ENCODE results near the gene NXPE3. TPM values are rescaled to one million over a fixed set of nuclear protein-coding genes. Genes with fewer than 3 reads are reported as not detected.

The NXPE3 gene
- total RNA-seq, 4 donors from 2014 or later: 1.4 to 62.7 (median 3.2) TPM

DNA sequence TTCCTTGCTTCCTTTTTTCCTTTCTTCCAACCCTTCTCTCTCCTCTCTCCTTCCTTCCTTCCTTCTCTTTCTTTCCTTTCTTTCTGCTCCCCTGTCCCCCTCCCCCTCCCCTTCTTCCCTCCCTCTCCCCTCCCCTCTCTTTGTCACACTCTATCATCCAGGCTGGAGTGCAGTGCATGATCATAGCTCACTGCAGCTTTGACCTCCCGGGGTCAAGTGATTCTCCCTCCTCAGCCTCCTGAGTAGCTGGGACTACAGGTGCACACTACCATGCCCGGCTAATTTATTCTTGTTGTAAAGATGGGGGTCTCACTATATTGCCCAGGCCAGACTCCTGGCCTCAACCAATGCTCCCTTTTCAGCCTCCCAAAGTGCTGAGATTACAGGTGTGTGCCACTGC is 89.0 kb downstream of the NXPE3 start:
- H3K27ac ChIP-seq: peak overlapping the region in 3 of 4 donors; percentile 29 to 67 (median 53)
- H3K27me3 ChIP-seq: no peaks in the 10 kb centered on the region
- TF ChIP-seq, protein P1, sequence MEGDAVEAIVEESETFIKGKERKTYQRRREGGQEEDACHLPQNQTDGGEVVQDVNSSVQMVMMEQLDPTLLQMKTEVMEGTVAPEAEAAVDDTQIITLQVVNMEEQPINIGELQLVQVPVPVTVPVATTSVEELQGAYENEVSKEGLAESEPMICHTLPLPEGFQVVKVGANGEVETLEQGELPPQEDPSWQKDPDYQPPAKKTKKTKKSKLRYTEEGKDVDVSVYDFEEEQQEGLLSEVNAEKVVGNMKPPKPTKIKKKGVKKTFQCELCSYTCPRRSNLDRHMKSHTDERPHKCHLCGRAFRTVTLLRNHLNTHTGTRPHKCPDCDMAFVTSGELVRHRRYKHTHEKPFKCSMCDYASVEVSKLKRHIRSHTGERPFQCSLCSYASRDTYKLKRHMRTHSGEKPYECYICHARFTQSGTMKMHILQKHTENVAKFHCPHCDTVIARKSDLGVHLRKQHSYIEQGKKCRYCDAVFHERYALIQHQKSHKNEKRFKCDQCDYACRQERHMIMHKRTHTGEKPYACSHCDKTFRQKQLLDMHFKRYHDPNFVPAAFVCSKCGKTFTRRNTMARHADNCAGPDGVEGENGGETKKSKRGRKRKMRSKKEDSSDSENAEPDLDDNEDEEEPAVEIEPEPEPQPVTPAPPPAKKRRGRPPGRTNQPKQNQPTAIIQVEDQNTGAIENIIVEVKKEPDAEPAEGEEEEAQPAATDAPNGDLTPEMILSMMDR (IDR thresholded peaks at IDR 0.05): no peak
- TF ChIP-seq POLR2A (IDR thresholded peaks at IDR 0.05): no peak
- DNase-seq: no peak
- peaks cover 0 to 5% (median 0%) of the 10 kb centered on the region in 4 donors for H3K4me1 ChIP-seq
- H3K9me3 ChIP-seq: no peaks in the 10 kb centered on the region
- peak overlapping the region in 1 of 4 donors; percentile 3 for H3K4me3 ChIP-seq
- H3K36me3 ChIP-seq: no peaks in the 10 kb centered on the region

DNA sequence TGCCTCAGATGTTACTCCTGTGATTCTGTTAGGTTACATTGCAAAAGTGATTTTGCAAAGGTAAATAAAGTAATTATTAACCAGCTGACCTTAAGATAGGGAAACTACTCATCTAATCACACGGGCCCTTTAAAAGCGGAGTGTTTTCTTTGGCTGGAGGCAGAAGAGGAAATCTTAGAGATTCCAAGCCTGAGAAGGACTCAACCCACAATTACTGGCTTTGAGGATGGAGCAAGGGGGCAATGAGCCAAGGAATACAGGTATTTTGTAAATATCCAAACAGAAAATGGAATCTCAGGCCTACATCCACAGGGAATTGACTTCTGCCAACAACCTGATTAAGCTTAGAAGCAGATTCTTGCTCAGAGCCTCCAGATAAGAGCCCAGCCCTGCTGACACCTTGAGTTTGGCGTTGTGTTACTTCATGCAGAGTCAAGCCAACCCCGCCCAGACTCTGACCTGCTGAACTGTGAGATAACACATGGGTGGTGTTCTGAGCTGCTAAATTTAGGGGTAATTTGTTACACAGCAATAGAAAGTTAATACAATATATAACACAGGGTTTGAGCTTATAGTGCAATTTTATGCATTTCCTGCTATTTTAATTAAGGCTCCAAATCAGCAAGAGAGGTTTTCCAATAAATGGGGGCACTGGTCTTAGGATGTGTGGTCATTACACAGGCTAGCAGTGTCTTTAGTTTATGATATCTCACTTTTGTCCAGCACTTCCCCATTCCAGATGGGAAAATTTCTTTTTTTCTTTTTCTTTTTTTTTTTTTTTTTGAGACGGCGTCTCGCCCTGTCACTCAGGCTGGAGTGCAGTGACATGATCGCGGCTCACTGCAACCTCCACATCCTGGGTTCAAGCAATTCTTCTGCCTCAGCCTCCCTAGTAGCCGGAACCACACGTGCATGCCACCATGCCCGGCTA is 89.8 kb downstream of the NXPE3 start:
- no peaks in the 10 kb centered on the region for H3K9me3 ChIP-seq
- no peaks in the 10 kb centered on the region for H3K27me3 ChIP-seq
- H3K27ac ChIP-seq: peak overlapping the region in 3 of 4 donors; percentile 29 to 67 (median 53)
- peak overlapping the region in 1 of 4 donors; percentile 3 for H3K4me3 ChIP-seq
- TF ChIP-seq, protein P1 (IDR thresholded peaks at IDR 0.05): no peak
- no peak for TF ChIP-seq POLR2A (IDR thresholded peaks at IDR 0.05)
- no peaks in the 10 kb centered on the region for H3K36me3 ChIP-seq
- peak in 2 of 3 donors; percentile 69 to 84 for DNase-seq
- H3K4me1 ChIP-seq: peaks cover 0 to 5% (median 0%) of the 10 kb centered on the region in 4 donors

DNA sequence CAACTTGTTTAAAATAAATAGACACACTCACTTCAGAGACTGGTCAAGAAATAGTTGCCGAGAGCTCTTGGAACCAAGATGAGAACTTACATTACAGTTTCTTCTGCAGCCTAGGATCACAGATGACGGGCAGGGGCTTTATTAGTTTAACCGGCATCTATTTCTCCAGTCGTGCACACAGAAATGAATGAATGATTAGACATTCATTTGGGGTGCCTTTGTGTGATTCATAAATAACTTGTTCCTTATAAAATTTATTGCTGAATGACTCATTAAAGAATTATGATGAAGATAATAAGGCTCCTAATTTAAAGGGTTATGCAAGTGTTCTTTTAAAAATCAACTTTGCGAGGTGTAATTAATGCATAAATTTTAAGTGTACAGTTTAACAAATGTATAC is 91.1 kb downstream of the NXPE3 start:
- no peak overlapping the region for H3K4me3 ChIP-seq
- H3K36me3 ChIP-seq: no peaks in the 10 kb centered on the region
- H3K9me3 ChIP-seq: no peaks in the 10 kb centered on the region
- peaks cover 0 to 5% (median 0%) of the 10 kb centered on the region in 4 donors for H3K4me1 ChIP-seq
- TF ChIP-seq POLR2A (IDR thresholded peaks at IDR 0.05): no peak
- H3K27ac ChIP-seq: no peak overlapping the region
- DNase-seq: no peak
- H3K27me3 ChIP-seq: no peaks in the 10 kb centered on the region

DNA sequence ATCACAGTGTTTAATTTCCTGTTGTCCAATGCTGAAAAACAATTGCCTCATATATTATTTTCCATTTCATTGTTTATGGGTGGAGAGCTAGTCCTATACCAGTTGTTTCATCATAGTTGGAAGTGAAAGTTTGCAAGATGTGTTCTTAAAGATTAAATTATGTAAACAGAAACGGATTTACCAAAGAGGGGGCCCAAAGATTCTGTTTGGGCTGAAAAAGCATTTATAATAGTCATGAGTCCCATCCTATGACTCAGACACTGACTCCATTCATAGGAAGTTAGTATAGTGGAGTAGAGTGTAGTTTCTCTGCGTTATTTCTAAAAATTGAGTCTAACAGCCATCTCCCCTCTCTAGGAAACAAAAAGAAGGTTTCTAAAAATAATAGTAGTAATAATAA is 94.6 kb downstream of the NXPE3 start:
- TF ChIP-seq, protein P1 (IDR thresholded peaks at IDR 0.05): no peak
- TF ChIP-seq POLR2A (IDR thresholded peaks at IDR 0.05): no peak
- Histone ChIP-seq H3K27ac (no peak overlapping the region), H3K4me1 (no peaks in the 10 kb centered on the region), H3K4me3 (no peak overlapping the region), H3K9me3 (no peaks in the 10 kb centered on the region), H3K36me3 (no peaks in the 10 kb centered on the region), H3K27me3 (no peaks in the 10 kb centered on the region)
- DNase-seq: no peak

DNA sequence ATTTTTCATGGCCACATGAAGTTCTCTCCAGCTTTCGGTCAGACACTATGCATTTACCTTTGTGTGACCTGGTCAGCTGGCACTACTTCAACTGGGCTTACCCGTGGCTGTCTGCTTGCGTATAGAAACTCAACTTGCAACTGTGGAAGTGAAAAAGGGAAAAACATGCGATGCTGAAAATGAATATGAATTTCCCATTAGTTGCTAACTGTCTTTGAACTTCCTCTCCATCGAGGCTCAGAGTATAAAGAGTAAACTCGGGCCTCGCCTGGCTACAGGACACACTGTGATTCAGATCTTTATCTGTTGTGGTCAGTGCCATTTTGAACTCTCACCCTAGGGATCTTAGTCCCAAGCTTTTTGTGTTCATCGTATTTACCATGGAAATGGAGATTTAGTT is 97.1 kb downstream of the NXPE3 start:
- Histone ChIP-seq H3K9me3 (no peaks in the 10 kb centered on the region), H3K27me3 (no peaks in the 10 kb centered on the region), H3K27ac (no peak overlapping the region), H3K36me3 (no peaks in the 10 kb centered on the region), H3K4me1 (no peaks in the 10 kb centered on the region), H3K4me3 (no peak overlapping the region)
- no peak for TF ChIP-seq POLR2A (IDR thresholded peaks at IDR 0.05)
- TF ChIP-seq, protein P1 (IDR thresholded peaks at IDR 0.05): no peak
- DNase-seq: no peak

Other genes starting within 250 kb of the NXPE3 start
- gene TRMT10C, start 217.3 kb upstream of the NXPE3 start, total RNA-seq: 10 to 100 TPM in 3 of 4 donors, 1 to 10 TPM in 1; 8.5 to 28.9 (median 13.1) TPM
- gene PCNP, start 205.0 kb upstream of the NXPE3 start, total RNA-seq: 100 to 1,000 TPM in 1 of 4 donors, 10 to 100 TPM in 3; 61.9 to 106 (median 69.8) TPM
- 10 to 100 TPM; 15.5 to 25.5 (median 22.9) TPM for gene ZBTB11, start 102.1 kb upstream of the NXPE3 start, total RNA-seq
- 100 to 1,000 TPM; 392 to 657 (median 458) TPM for gene RPL24, start 92.5 kb upstream of the NXPE3 start, total RNA-seq
- gene CEP97, start 54.6 kb upstream of the NXPE3 start, total RNA-seq: 10 to 100 TPM in 1 of 4 donors, 1 to 10 TPM in 3; 3.3 to 18.2 (median 4.7) TPM
- gene NFKBIZ, start 70.3 kb downstream of the NXPE3 start, total RNA-seq: 10 to 100 TPM; 37.1 to 70.1 (median 52.9) TPM

All from Peyer's patch (tissue), 4 donors.